Measurements from ENCODE around the gene HPS6. TPM values are rescaled to one million over a fixed set of nuclear protein-coding genes. Genes with fewer than 3 reads are reported as not detected.

Gene HPS6
- total and polyA plus RNA-seq, 8 donors: 5.2 to 11.6 (median 7.5) TPM

DNA sequence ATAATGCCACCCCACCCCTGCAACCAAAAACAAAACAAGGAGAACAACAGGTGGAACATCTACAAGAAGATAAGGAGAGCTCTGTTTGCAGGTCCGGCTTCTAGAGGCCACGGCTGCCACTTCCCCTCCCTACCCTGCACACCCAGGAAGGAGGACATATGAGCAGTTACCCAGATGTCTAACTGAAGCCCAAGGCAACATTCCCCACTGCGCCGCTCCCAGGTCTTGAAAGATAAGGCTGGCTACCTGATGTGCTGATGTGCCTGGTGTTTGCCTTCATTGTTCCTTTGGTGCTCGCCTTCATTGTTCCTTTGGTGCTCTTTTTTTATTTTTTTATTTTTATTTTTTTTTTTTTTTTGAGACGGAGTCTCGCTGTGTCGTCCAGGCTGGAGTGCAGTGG, 21.0 kb downstream of the HPS6 start:
- no peak for FAIRE-seq

GRCh38 chr10:102090772-102091171, 25.6 kb downstream of the HPS6 start:
- intact Hi-C loops (cut with DNase I): no loop called here
- H3K27ac ChIP-seq: no peak overlapping the region
- no peaks in the 10 kb centered on the region for H3K36me3 ChIP-seq
- FAIRE-seq (no peak), ATAC-seq (no peak), DNase-seq (no peak)
- H3K27me3 ChIP-seq: no peaks in the 10 kb centered on the region
- no peak overlapping the region for H3K4me3 ChIP-seq
- no peak for TF ChIP-seq CTCF (IDR thresholded peaks at IDR 0.05)
- no peaks in the 10 kb centered on the region for H3K9me3 ChIP-seq
- no peaks in the 10 kb centered on the region for H3K4me1 ChIP-seq
- WGBS, 2 donors: 67 to 77% methylated on average over 2 of the region's 2 CpGs

More for the DNA sequence above, 21.0 kb downstream of the HPS6 start:
- H3K4me1 ChIP-seq: no peaks in the 10 kb centered on the region
- H3K27ac ChIP-seq: no peak overlapping the region
- DNase-seq: no peak
- ATAC-seq: no peak
- H3K4me3 ChIP-seq: no peak overlapping the region
- H3K36me3 ChIP-seq: no peaks in the 10 kb centered on the region
- no peak for TF ChIP-seq CTCF (IDR thresholded peaks at IDR 0.05)
- intact Hi-C loops (cut with DNase I): no loop called here
- H3K27me3 ChIP-seq: no peaks in the 10 kb centered on the region
- no peaks in the 10 kb centered on the region for H3K9me3 ChIP-seq
- WGBS, 2 donors: 89 to 95% methylated on average over 8 of the region's 8 CpGs

DNA sequence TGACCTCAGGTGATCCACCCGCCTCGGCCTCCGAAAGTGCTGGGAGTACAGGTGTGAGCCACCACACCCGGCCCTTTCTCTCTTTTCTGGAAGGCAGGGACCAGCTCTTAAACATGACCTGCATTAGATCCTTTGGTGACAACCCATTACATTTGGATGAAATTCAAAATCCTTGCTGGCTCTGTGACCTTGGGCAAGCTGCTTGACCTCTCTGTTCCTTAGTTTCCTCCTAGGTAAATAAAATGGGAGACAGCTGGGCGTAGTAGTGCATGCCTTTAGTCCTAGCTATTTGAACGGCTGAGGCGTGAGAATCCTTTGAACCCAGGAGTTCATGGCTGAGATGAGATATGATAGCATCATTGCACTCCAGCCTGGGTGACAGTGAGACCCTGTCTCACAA, 31.3 kb downstream of the HPS6 start:
- no peak overlapping the region for H3K4me3 ChIP-seq
- no peaks in the 10 kb centered on the region for H3K4me1 ChIP-seq
- no peaks in the 10 kb centered on the region for H3K27me3 ChIP-seq
- no peaks in the 10 kb centered on the region for H3K9me3 ChIP-seq
- TF ChIP-seq CTCF (IDR thresholded peaks at IDR 0.05): no peak
- 90 to 93% methylated on average over 7 of the region's 7 CpGs for WGBS, 2 donors
- DNase-seq (no peak), ATAC-seq (no peak), FAIRE-seq (no peak)
- intact Hi-C loops (cut with DNase I): no loop called here
- H3K36me3 ChIP-seq: no peaks in the 10 kb centered on the region
- H3K27ac ChIP-seq: no peak overlapping the region

- 79 to 80% methylated on average over 5 of the region's 5 CpGs for WGBS, 2 donors
- FAIRE-seq (no peak), ATAC-seq (no peak), DNase-seq (no peak)
- no peaks in the 10 kb centered on the region for H3K9me3 ChIP-seq
- H3K4me3 ChIP-seq: no peak overlapping the region
- no peaks in the 10 kb centered on the region for H3K4me1 ChIP-seq
- H3K27ac ChIP-seq: no peak overlapping the region
- no peaks in the 10 kb centered on the region for H3K36me3 ChIP-seq
- intact Hi-C loops (cut with DNase I): no loop called here
- no peaks in the 10 kb centered on the region for H3K27me3 ChIP-seq
- no peak for TF ChIP-seq CTCF (IDR thresholded peaks at IDR 0.05)
Observed at GRCh38 chr10:102101152-102101551, 36.0 kb downstream of the HPS6 start.

- Histone ChIP-seq H3K9me3 (no peaks in the 10 kb centered on the region), H3K27me3 (no peaks in the 10 kb centered on the region), H3K4me3 (no peak overlapping the region), H3K36me3 (peaks cover 0 to 5% (median 0%) of the 10 kb centered on the region in 3 donors), H3K27ac (no peak overlapping the region), H3K4me1 (no peaks in the 10 kb centered on the region)
- DNase-seq (no peak), ATAC-seq (no peak), FAIRE-seq (no peak)
- intact Hi-C loops (cut with DNase I): no loop called here
- 53 to 82% methylated on average over 1 of the region's 1 CpG for WGBS, 2 donors
- TF ChIP-seq CTCF (IDR thresholded peaks at IDR 0.05): no peak
Observed at GRCh38 chr10:102102421-102102820, 37.3 kb downstream of the HPS6 start.

Measured in pancreas (tissue), 10 donors.